Stimulated activated CD8-positive, alpha-beta memory T cell treated with anti-CD3 and anti-CD28 coated beads, Interleukin-12 subunit alpha, Interleukin-12 subunit beta, amount 100 ng/mL, for 1 hour (primary cell): Measurements from ENCODE around the gene CIDEC.

ENCODE experiments used
- DNase-seq: peaks from one replicate; pipeline ENCODE4 v3.0.0-alpha.2; 2020; ENCODE audit warnings: low read depth

Gene CIDEC, protein sequence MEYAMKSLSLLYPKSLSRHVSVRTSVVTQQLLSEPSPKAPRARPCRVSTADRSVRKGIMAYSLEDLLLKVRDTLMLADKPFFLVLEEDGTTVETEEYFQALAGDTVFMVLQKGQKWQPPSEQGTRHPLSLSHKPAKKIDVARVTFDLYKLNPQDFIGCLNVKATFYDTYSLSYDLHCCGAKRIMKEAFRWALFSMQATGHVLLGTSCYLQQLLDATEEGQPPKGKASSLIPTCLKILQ

DNA sequence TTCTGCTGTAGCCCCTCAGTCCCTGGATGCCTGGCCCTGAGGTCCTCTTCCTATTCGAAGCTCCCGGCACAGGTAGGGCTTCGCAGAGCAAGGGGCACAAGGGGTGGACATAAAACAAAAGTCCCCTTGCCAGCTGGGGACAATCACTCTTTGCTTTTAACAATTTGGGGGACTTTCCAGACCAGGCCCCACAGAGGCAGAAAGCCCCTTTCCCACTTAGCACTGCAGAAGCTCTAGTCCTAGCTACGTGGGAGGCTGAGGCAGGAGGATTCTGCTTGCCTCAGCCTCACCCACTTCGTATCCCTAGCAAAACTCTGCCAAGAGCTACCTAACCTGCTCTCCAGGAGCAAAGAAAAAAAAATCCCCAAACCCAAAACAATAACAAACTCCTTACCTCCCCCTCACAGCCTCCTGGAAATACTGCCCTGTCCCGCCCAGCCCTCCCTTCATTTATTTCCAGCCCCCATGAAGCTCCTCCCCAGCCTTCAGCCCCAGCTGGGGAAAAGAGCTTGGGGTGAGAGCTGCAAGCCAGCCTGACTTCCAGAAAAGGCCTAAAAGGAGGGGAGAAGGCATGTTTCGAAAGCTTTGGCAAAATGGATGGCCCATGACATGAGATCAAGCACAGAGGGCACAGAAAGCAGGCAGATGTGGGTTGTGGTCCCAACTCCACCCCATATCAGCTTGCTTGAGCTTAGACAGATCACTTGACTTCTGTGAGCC, at the start of gene CIDEC:
Gene CIDEC (minus strand): TSS at position 424 of the 720 bp plus-strand sequence. CDS start 1,767 bp downstream, outside the sequence.
- no peak for DNase-seq

DNA sequence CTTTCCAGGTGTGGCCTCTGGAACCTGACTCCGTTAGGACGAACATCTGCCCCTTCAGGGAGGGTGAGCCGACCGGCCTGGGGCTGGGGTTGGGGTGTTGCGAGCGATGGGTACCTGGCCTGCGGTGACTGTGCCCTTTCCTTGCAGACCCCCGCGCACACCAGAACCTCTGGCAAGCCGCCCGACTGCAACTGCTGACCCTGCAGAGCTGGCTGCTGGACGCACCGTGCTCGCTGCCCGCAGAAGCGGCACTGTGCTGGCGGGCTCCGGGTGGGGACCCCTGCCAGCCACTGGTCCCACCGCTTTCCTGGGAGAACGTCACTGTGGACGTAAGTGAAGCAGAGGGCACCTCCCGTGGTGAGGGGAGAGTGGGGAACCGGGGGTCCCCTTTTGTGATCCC, 48.1 kb upstream of the CIDEC start:
- no peak for DNase-seq

DNA sequence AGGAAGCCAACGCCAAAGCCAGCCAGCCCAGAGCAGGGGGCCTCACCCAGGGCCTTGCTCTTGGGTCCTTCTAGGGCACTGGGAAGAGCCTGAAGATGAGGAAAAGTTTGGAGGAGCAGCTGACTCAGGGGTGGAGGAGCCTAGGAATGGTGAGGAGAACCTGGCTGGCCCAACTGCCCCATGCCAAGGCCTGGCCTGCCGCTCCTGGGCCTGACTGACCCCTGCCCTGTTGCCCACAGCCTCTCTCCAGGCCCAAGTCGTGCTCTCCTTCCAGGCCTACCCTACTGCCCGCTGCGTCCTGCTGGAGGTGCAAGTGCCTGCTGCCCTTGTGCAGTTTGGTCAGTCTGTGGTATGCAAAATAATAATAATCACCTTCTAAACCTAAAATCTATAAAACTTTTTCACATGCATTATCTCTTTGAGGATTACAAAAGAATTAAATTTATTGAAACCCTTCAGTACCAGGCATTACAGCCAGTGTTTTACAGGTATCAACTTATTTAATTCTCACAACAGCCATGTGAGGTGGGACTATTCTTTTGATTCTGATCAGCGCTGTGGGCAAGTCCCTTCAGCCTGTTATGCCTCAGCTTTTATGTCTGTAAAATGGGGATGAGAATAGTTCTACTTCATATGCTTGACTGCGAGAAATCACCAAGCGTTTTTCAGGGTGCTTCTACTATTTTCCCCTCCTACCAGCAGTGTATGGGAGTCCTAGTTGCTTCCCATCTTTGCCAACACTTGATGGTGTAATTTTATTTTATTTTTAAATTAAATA, 38.4 kb upstream of the CIDEC start:
- DNase-seq: no peak

DNA sequence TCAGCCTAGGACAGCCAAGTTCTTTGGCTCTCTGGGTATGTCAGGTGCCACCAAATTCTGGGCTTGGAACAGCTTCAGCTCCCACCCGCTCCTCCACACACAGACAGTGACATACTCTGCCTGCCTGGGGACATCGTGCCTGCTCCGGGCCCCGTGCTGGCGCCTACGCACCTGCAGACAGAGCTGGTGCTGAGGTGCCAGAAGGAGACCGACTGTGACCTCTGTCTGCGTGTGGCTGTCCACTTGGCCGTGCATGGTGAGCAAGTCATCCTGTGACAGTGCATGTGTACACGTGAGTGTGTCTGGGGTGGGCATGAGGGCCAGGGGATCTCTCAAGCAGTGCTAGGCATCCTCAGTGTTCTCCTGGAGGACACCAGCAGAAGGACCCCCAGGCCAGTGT, 37.8 kb upstream of the CIDEC start:
- DNase-seq: no peak

DNA sequence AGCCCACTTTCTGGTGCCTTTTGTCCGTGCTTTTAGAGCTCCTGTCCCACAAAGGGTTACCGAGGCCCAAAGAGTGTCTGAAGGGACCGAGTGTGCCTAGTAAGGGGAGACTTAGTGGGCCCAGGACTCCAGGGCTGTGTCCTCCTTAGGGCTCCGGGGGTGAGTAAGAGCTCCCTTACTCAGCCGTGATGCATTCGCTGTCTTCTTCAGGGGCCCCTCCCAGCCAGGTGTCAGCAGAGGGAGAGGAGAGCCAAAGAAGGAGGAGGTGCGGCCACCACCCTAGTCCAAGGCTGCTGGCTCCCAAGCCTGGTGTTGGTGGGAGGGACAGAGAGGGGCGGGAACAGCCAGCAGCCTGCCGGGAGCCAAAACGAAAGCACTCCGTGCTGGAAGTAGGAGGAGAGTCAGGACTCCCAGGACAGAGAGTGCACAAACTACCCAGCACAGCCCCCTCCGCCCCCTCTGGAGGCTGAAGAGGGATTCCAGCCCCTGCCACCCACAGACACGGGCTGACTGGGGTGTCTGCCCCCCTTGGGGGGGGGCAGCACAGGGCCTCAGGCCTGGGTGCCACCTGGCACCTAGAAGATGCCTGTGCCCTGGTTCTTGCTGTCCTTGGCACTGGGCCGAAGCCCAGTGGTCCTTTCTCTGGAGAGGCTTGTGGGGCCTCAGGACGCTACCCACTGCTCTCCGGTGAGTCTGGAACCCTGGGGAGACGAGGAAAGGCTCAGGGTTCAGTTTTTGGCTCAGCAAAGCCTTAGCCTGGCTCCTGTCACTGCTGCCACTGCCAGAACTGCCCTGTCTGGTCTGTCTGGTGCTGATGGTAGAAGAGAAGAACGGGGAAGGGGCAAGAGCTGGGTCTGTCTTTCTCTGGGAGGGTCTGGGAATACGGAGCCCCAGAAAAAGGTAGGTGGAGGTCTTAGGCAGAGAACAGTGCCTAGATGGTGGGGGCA, 37.0 kb upstream of the CIDEC start, which contains the start of gene IL17RC:
Gene IL17RC (plus strand): TSS at position 365 of the 947 bp plus-strand sequence. CDS start 218 bp downstream, at position 583.
- DNase-seq: no peak

DNA sequence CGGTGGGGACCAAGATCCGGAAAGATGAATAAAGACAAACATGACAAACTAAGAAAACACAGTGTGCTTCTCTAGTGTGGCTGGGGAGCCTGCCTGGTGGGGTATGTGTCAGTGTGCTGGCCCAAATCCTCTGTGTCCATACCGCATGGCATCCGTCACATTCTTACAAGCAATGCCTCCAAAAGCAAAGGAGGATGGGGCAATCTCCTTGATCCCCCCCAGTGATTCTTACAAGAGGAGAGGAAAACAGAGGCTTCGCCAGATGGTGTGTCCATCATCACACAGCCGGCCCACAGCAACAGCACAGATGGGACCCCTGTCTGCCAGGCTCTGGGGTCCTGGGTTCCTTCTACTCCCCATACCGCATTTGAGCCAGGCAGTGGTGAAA, 36.3 kb upstream of the CIDEC start:
- DNase-seq: no peak

DNA sequence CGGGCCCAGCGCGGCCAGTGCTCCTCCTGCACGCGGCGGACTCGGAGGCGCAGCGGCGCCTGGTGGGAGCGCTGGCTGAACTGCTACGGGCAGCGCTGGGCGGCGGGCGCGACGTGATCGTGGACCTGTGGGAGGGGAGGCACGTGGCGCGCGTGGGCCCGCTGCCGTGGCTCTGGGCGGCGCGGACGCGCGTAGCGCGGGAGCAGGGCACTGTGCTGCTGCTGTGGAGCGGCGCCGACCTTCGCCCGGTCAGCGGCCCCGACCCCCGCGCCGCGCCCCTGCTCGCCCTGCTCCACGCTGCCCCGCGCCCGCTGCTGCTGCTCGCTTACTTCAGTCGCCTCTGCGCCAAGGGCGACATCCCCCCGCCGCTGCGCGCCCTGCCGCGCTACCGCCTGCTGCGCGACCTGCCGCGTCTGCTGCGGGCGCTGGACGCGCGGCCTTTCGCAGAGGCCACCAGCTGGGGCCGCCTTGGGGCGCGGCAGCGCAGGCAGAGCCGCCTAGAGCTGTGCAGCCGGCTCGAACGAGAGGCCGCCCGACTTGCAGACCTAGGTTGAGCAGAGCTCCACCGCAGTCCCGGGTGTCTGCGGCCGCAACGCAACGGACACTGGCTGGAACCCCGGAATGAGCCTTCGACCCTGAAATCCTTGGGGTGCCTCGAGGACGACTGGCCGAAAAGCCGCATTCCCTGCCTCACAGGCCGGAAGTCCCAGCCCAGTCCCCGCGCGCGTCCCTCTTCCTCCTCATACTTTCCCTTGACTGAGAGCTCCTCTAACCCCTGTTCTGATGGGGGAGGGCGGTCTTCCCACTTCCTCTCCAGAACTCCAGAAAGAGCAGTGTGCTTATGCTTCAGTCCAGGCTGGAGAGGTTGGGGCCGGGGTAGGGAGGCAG, 35.4 kb upstream of the CIDEC start:
- DNase-seq: no peak

DNA sequence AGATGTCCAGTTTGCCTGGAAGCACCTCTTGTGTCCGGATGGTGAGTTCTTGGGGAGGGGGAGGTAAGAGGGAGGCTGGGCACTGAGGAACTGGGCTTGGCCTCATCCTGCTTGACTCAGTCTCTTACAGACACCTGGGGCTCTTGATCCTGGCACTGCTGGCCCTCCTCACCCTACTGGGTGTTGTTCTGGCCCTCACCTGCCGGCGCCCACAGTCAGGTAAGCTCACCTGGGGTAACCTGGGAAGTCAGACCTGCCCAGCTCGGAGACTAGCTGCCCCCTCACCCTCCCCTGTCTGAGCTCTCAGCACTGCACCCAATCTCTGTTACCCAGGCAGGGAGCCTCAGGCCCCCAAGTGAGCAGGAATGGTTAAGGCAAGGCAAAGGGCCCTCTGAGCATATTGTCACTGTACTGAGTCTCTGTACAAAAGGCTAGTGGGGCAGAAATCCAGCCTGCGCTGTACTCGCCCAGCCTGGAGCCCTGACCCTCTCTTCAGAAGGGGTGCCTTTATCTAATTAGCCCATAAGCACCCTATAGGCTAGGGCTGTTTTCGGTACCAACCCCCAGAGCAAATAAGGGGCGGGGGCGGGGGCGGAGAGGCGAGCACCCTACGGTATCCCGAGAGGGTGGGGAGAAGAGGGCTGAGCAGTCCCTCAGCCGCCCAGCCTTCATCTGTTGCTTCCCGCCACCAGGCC, 34.7 kb upstream of the CIDEC start:
- DNase-seq: no peak

DNA sequence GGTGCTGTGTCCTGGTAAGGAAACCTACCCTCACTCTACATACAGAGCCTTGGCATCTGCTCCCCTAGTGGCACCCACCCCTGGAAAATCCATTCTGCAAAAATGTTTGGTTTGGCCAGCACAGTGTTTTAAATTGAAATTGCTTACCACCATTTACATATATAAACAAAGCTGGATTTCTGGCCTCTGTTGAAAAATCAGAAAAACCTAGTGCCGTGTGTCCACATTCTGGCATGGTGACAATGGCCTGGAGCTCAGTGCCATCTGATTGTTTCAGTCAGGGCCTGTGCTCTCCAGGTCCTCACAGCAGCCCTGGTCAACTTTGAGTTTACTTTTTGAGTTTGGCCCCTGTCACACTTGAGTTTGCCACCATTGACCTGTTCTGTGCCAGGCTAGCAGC, 34.0 kb upstream of the CIDEC start:
- no peak for DNase-seq

DNA sequence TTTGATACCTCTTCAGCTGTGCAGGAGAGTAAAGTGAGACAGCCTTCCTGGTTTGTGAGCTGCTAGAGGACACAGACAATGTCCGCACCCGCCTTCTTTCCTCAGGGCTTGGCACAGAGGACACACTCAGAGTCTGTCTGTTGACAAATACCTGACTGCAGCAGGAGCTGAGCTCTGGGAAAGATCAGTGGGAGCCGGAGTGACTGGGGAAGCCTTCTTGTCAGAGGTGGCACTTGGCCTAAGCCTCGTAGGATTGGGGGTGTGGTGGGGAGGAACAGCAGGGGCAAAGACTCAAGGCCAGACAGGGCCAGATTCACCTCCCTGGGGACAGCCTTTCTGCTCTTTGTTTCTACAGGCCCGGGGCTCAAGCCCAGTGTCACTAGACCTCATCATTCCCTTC, 33.5 kb upstream of the CIDEC start:
- DNase-seq: no peak

DNA sequence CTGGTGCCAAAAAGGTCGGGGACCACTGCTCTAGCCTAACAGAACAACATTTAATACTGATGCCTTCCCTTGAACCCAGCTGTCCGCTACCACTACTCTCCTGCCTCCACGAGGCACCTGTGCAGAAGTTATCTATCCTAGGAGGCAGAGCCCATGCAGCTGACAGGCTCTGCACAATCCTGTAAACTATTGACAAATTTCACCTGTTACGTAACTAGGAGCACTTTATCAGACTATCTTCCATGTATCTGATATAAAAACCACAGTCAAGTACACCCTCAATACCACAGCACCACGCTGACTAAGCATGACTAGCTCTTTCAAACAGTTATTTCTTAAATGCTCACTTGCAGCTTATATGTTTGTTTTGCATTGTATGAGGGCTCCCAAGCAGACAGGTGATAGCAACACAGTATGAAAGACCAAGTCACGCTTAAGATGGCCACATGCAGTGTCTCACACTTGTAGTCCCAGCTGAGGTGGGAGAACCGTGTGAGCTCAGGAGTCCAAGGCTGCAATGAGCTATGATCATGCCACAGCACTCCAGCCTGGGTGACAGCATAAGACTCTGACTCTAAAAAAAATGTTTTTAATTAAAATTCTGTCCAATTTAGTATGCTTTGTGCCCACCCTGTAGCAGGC, 32.4 kb upstream of the CIDEC start:
- no peak for DNase-seq

DNA sequence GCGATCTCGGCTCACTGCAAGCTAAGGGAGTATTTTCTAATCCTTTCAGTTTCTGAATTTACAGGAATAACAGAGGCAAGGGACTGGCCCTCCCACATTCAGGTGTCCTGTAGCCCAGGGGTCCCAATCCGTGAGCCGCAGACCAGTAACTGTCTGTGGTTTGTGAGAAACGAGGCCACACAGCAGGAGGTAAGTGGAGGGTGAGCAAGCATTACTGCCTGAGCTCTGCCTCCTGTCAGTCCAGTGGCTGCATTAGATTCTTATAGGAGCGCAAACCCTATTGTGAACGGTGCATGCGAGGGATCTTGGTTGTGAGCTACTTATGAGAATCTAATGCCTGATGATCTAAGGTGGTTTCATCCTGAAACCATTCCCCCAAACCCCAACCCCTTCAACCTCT, 31.8 kb upstream of the CIDEC start:
- DNase-seq: no peak

DNA sequence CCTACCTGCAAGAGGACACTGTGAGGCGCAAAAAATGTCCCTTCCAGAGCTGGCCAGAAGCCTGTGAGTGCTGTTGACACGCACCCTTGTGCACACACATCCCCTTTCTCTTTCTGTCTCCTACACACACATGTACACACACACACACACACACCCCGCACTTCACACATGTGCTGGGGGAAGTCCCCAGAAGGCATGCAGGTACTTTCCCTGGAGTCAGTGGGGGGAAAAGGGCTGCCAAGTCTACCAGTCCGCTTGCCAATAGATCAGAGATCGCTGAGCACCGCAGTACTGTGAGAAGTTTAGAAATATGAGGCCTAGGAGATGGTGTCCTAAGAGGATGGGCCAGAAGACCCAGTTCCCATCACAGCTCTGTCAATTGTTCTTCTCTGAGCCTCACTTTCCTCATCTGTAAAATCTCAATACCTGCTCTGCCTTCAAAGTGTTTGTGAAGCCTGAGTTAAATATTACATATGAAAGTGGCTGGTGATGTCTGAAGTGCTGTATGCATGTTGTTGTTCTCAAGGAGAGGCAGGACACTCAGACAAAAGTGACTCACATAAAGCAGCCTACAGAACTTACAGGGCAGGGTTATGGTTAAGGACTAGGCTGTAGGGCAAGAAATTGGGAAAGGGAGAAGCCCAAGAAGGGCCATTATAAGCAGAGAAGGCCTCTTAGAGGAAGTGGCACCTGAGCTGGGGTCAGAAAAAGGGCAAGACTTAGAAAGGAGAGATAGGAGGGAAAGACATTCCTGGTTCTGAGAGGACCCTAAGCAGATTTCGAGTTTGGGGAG, 29.4 kb upstream of the CIDEC start:
- no peak for DNase-seq

DNA sequence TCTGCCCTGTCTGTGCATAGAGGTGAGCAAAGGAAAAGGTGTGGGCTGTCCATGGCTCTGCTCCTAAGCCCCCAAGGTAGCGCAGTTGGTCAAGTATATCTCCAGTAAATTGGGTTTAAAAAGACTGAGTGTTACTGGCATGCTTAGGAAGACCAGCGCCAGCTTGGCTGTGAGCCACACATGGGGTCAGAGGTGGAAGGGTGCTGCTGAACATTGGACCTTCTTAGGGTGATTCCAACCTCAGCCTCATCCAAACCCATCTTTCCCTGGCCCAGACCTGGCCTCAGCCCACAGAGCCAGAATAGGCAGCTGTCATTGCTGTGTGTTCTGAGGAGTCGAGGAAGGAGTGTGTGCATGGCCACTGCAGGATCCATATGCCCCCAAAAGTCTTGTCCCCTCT, 28.2 kb upstream of the CIDEC start:
- DNase-seq: no peak

DNA sequence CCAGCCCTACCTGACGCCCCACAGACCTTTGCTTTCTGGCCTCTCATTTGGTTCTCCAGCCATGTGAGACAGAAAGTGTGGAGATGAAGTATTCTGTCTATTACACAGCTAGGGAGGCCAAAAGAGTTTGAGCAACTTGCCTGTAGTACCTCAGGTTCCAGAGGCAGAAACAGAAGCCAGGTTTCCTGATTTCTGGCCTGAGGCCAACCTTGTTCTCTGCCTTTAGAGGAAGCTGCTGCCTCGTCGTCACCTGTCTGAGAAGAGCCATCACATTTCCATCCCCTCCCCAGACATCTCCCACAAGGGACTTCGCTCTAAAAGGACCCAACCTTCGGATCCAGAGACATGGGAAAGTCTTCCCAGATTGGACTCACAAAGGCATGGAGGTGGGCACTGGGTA, 26.4 kb upstream of the CIDEC start:
- no peak for DNase-seq

DNA sequence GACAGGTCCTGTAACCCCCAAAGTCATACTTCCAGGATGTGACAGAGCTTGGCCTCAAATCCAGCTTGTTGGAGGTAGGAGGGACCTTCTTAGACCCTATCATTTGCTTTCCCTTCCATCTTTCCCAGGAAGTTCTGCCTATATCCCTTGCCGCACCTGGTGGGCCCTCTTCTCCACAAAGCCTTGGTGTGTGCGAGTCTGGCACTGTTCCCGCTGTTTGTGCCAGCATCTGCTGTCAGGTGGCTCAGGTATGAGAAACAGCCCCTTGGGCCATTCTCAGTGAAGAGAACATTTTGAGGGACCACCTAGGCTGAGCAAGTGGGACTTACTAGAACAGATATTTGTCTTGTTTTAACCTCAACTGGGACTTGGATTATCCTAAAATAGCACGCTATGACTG, 23.9 kb upstream of the CIDEC start:
- no peak for DNase-seq

DNA sequence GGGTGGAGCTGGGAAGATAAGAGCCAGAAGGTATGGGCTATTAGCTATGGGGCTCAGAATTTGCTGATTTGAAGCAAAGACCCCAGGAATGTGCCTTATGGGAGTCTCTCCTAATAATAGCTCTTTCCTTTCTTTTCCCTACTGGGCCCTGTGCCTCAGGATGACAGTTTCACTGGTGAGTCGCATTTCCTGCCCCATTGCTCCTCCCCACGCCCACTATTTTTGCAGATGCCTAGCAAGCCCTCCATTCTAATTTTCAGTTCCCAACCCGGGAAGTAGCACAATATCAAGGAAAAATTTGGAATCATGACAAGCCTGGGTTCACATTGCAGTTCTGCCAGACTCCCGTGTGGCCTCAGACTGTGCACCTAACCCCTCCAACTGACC, 23.2 kb upstream of the CIDEC start:
- DNase-seq: no peak

DNA sequence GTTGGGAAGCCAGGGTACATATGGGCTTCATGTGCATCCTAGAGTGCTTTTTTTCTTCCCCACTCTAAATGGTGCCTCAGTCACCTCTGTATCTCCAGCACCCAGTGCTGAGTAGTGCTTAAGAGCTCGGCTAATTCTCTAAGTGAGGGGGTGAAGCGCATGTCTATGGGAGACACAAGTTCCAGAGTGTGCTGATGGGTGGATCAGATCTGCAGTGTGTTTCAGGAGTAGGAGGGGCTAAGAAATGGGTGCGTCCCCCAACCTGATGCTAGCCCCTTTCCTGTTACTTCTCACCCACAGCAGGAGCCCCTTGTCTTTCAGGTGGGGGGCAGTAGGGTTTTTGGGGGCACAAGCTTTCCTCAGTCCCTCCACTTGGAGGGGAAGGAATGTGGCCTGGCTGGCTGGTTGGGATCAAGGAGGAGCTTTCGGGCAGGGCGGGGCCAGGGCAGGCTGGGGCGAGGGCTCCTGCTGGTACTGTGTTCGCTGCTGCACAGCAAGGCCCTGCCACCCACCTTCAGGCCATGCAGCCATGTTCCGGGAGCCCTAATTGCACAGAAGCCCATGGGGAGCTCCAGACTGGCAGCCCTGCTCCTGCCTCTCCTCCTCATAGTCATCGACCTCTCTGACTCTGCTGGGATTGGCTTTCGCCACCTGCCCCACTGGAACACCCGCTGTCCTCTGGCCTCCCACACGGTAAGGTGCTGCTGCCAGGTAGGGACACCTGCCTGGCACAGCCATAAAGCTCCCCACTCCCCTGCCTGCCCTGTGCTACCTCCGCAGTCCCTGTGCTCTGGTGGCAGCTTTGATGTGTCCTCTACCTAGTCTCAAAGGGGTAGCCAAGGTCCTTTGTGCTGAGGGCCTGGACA, 22.6 kb upstream of the CIDEC start, which contains the start of gene IL17RE:
Gene IL17RE (plus strand): TSS at position 477 of the 866 bp plus-strand sequence. CDS start 85 bp downstream, at position 562.
- no peak for DNase-seq
